Suprapubic skin (tissue), 3 donors: ENCODE results near the gene MB21D2.

Experiments
- CTCF ChIP-seq, 2 donors: fragments of 200-600 bp in 1 of 2; fragments of 450-650 bp in 1 of 2; sonication (generic) in 1 of 2; IDR thresholded peaks; one replicate each; pipeline ENCODE4 v1.5.1; 2016 to 2019; ENCODE audit warnings: antibody characterized with exemption in 2 of 2, mild to moderate bottlenecking in 1 of 2, moderate library complexity in 1 of 2
- EP300 ChIP-seq: sonication (generic); formaldehyde crosslinking; IDR thresholded peaks from one replicate; pipeline ENCODE4 v1.6.1; 2017; ENCODE audit warnings: antibody characterized with exemption

- no peak for TF ChIP-seq CTCF (IDR thresholded peaks at IDR 0.05)
- no peak for TF ChIP-seq EP300
Measured at GRCh38 chr3:192830291-192831110, 87.2 kb downstream of the MB21D2 start.
